Uterus (tissue), 4 donors: ENCODE data around the gene PBOV1. TPM values are rescaled to one million over a fixed set of nuclear protein-coding genes. Genes with fewer than 3 reads are reported as not detected.

ENCODE experiments used
- DNase-seq, 2 donors: peaks; one replicate each; pipeline ENCODE4 v3.0.0-alpha.2; 2019 to 2020
- H3K27ac ChIP-seq, 2 donors: fragments of 200-600 bp; sonication (generic); 1 replicate in 1 of 2; 2 replicates in 1 of 2; pipeline ENCODE4 v1.5.1; 2016 to 2018
- H3K27me3 ChIP-seq, 2 donors: fragments of 200-600 bp; sonication (generic); one replicate each; pipeline ENCODE4 v1.5.1; 2018 to 2019; ENCODE audit warnings: control low read depth in 1 of 2
- H3K36me3 ChIP-seq, 2 donors: fragments of 200-600 bp; sonication (generic); one replicate each; pipeline ENCODE4 v1.5.1; 2019; ENCODE audit warnings: control low read depth in 1 of 2
- H3K4me1 ChIP-seq, 2 donors: fragments of 200-600 bp; sonication (generic); one replicate each; pipeline ENCODE4 v1.5.1; 2018 to 2019; ENCODE audit warnings: control low read depth in 1 of 2
- H3K4me3 ChIP-seq, 2 donors: fragments of 200-600 bp; sonication (generic); 1 replicate in 1 of 2; 2 replicates in 1 of 2; pipeline ENCODE4 v1.5.1; 2018 to 2019; ENCODE audit warnings: mild to moderate bottlenecking in 1 of 2
- H3K9me3 ChIP-seq, 2 donors: fragments of 200-600 bp; sonication (generic); one replicate each; pipeline ENCODE4 v1.5.1; 2019; ENCODE audit warnings: control low read depth in 1 of 2
- CTCF ChIP-seq, 4 experiments: fragments of 200-600 bp in 2 of 4; fragments of 450-650 bp in 2 of 4; sonication (generic) in 2 of 4; IDR thresholded peaks; one replicate each; pipeline ENCODE4 v1.5.1; 2016 to 2019; ENCODE audit warnings: antibody characterized with exemption in 4 of 4, mild to moderate bottlenecking in 2 of 4, moderate library complexity in 1 of 4
- POLR2A ChIP-seq, 2 donors: fragments of 450-650 bp; IDR thresholded peaks; one replicate each; pipeline ENCODE4 v1.6.1; 2016; ENCODE audit warnings: antibody characterized with exemption in 2 of 2, mild to moderate bottlenecking in 1 of 2, moderate library complexity in 1 of 2
- intact Hi-C: fragments of 100-400 bp; cut with DNase I; formaldehyde crosslinking; loops from one replicate; pipeline ENCODE4 v1.15.1; 2023; ENCODE audit warnings: low total_unique reads
- total RNA-seq, 4 donors: library from RNA; depleted of rRNA in 3 of 4; stranded (reverse); fragments of >200 nt in 3 of 4; gene quantifications; one replicate each; pipeline versions ENCODE4 v1.1.0 to v1.2.4, GENCODE V29; 2014 to 2023
- donor health status: DM: yes; HTN: yes; CAD: no.

The PBOV1 gene
- total RNA-seq, 4 donors from 2014 or later = not detected

- no peak for DNase-seq
- TF ChIP-seq POLR2A (IDR thresholded peaks at IDR 0.05) = no peak
- no peak for TF ChIP-seq CTCF (IDR thresholded peaks at IDR 0.05)
- H3K4me1 ChIP-seq = no peaks in the 10 kb centered on the region
- no peak overlapping the region for H3K4me3 ChIP-seq
- H3K9me3 ChIP-seq = peaks cover 0 to 14% of the 10 kb centered on the region in 2 donors
- H3K27ac ChIP-seq = no peak overlapping the region
- H3K27me3 ChIP-seq = no peaks in the 10 kb centered on the region
- intact Hi-C loops = no loop called here
- no peaks in the 10 kb centered on the region for H3K36me3 ChIP-seq
Measured at GRCh38 chr6:138176652-138177232, 41.5 kb downstream of the PBOV1 start.

GRCh38 chr6:138175596-138175995 is 42.7 kb downstream of the PBOV1 start:
- Histone ChIP-seq H3K4me3 (no peak overlapping the region), H3K9me3 (peaks cover 0 to 14% of the 10 kb centered on the region in 2 donors), H3K36me3 (no peaks in the 10 kb centered on the region), H3K27ac (no peak overlapping the region), H3K27me3 (no peaks in the 10 kb centered on the region), H3K4me1 (no peaks in the 10 kb centered on the region)
- intact Hi-C loops = no loop called here
- DNase-seq = no peak
- TF ChIP-seq CTCF (IDR thresholded peaks at IDR 0.05) (no peak), POLR2A (IDR thresholded peaks at IDR 0.05) (no peak)

Other genes starting within 250 kb of the PBOV1 start
- gene PERP, start 111.1 kb downstream of the PBOV1 start, total RNA-seq = 10 to 100 TPM in 3 of 4 donors, 1 to 10 TPM in 1; 9.2 to 18.4 (median 14.8) TPM
- 1 to 10 TPM in 3 of 4 donors, under 1 TPM in 1; 0.88 to 5.8 (median 2.4) TPM for gene ARFGEF3, start 56.6 kb downstream of the PBOV1 start, total RNA-seq
- not detected for gene SMIM28, start 159.4 kb upstream of the PBOV1 start, total RNA-seq
- gene HEBP2, start 185.7 kb upstream of the PBOV1 start, total RNA-seq = 10 to 100 TPM in 3 of 4 donors, 1 to 10 TPM in 1; 8.5 to 80.7 (median 35.1) TPM